AG09309 (cell line): Measurements from ENCODE around the gene EZH2.

ENCODE experiments used
- DNase-seq: peaks from one replicate; pipeline ENCODE4 v3.0.0-alpha.2; 2010; ENCODE audit warnings: low read depth
- H3K4me3 ChIP-seq: 2 replicates; pipeline ENCODE4 v1.5.1; 2011; ENCODE audit warnings: mild to moderate bottlenecking, low read depth, low read length, moderate library complexity; ENCODE audit not compliant: control insufficient read depth
- TF ChIP-seq, protein P1 (sequence below): IDR thresholded peaks from 2 replicates; pipeline ENCODE4 v1.5.1; 2011; ENCODE audit warnings: mild to moderate bottlenecking, low read depth, low read length, inconsistent platforms; ENCODE audit not compliant: insufficient read depth, control insufficient read depth; ENCODE audit errors: missing control alignments

Gene EZH2

DNA sequence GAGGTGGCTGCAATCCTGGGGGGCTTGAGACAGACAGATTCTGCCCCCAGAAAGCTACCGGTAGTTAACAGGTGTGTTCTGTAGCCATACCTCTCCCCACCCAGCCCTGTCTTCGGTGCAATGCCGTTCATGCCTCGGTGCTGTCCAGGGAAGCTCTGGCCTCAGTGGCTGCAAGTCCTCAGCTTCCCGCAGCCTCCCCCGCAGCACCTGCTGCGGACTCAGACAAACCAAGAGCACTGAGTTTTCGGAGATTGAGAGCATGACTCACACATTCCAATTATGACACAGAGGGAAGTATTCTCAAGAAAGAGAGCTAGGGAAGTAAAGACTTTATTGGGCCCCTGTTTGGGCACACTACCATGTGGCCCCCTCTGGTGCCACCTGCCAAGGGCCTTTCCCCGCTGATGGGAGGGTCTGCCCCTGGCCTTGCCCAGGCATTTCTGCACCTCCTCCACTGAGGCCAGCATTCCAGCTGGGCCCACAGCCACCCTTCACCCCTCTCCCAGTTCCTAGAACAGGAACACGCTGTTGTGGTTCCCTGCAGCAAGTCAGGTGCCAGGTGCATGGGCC, 30.2 kb upstream of the EZH2 start:
- no peak overlapping the region for H3K4me3 ChIP-seq
- TF ChIP-seq, protein P1, sequence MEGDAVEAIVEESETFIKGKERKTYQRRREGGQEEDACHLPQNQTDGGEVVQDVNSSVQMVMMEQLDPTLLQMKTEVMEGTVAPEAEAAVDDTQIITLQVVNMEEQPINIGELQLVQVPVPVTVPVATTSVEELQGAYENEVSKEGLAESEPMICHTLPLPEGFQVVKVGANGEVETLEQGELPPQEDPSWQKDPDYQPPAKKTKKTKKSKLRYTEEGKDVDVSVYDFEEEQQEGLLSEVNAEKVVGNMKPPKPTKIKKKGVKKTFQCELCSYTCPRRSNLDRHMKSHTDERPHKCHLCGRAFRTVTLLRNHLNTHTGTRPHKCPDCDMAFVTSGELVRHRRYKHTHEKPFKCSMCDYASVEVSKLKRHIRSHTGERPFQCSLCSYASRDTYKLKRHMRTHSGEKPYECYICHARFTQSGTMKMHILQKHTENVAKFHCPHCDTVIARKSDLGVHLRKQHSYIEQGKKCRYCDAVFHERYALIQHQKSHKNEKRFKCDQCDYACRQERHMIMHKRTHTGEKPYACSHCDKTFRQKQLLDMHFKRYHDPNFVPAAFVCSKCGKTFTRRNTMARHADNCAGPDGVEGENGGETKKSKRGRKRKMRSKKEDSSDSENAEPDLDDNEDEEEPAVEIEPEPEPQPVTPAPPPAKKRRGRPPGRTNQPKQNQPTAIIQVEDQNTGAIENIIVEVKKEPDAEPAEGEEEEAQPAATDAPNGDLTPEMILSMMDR, result no peak
- no peak for DNase-seq

DNA sequence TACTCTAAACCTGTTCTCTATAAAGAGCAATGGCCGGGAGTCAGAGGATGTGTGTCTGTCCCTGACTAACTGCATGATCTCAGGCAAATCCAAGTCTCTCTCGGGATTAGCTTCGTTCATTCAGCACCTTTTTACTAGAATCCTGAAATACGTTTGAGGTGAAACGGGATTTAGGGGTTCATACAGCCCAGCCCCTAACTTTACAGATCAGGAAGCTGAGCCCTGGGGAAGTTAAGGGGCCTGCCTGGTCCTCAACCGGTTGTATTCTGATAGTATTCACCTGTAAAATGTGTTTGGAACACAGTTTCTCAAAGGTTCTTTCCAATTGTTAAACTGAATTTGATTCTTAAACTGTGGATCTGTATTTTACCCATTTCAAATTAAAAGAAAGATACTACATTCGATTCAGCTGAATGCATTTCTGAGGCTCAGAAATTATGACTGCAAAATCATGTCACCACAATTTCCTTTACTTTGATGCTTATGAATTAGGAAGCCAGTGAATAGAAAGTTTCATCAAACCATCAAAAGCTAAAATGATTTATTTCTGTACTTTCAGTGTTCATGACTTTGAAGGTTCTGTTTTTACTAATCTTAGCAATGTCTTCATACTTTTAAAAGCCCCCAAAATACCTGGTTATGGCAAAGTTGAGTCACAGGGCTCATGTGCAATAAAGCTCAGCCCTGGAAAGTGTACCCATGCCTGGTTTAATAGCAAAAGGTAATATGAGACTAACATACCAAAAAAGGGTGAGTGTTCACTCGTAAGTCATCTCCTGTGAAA, 28.9 kb upstream of the EZH2 start:
- no peak overlapping the region for H3K4me3 ChIP-seq
- no peak for DNase-seq
- TF ChIP-seq, protein P1, result no peak

DNA sequence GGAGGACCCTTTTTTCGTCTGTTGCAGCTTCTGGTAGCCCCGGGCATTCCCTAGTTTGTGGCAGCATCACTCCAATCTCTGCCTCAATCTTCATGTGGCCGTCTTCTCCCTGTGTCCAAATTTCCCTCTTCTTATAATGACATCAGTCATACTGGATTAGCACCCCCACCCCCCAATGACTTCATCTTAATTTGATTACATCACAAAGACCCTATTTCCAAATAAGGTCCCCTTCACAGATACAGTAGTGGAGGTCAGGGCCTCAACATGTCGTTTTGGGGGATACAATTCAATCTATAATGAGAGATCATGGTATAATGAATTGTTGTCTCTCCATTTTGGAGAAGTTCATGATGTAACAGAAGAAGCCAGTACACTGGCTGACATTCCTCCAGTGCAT, 28.1 kb upstream of the EZH2 start:
- no peak overlapping the region for H3K4me3 ChIP-seq
- DNase-seq, result no peak
- TF ChIP-seq, protein P1, result no peak

DNA sequence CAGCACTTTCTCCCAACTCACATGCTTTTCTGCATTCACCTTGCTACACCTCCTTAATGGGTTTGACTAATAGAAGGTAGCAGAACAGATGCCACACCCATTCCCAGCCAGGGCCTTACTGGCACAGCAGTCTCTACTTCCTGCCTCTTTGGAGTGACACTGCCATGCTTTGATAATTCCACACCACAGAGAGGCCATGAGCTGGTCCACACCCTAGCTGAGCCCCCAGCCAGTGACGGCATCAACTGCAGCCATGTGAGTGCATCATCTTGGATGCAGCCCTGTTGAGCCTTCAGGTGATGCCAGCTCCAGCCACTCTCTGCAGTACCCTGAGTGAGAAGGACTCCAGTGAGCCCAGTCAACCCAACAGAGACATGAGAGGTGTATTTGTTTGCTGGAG, 27.5 kb upstream of the EZH2 start:
- TF ChIP-seq, protein P1, result no peak
- no peak for DNase-seq
- no peak overlapping the region for H3K4me3 ChIP-seq

DNA sequence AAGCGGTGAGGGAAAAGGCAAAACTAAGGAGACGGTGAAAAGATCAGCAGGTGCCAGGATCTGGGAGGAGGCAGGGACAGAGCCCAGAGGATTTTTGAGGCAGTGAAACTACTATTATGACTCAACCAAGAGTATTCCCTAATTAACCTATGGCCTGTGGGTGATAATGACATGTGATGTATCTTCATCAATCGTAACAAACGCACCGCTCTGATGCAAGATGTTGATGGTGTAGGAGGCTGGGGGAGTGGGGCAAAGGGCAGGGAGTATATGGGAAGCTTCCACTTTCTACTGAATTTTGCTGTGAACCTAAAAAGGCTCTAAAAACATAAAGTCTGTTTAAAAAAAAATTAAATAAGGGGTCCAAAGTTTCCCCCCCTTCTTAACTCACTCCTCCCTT, 25.5 kb upstream of the EZH2 start:
- TF ChIP-seq, protein P1, result no peak
- DNase-seq, result no peak

DNA sequence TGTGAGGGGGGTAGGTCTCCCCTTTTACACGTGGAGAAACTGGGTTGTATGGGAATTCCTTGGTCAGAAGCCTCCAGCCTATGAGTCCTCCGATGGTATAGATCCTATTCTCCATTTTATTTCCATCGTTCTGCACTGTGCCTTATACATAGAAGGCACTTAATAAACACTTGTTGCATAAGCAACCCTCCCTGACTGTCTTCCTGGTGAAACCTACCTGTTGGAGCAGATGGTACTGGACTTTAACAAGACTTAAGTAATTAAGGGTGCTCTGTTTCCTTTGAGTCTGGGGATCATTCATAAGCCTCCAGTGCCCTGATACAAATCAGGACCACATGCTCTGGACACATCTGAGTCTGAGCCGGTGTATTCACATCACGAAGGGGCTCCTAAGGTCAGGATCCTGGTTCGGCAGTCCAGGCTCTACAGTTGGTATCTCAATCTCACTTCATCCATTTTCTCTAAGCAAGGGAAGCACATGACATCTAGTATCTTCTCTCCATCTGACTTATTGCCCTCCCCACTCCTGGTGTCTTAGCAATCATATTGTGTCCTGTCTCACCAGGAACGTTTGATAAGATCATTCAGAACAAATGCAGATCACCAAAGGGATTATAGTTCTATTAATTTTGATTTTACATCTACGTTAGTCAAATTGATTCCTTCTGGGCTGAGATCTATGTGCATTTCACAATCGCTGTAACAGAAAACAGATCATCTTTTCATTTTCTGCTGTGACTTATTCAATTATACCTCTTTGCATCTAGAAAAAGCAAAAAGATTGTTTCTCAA, 22.8 kb upstream of the EZH2 start:
- no peak for DNase-seq
- no peak overlapping the region for H3K4me3 ChIP-seq
- TF ChIP-seq, protein P1, result no peak

More for the DNA sequence above, 25.5 kb upstream of the EZH2 start:
- no peak overlapping the region for H3K4me3 ChIP-seq
